HG03571 (cell line): ENCODE results near the gene POU2F3.

Source experiments
- ATAC-seq: cut with Tn5 transposase; IDR thresholded peaks from one replicate; pipeline ENCODE4 v1.9.1; 2021; ENCODE audit not compliant: unreplicated experiment

The POU2F3 gene

GRCh38 chr11:120281143-120281795 lies 41.3 kb downstream of the POU2F3 start:
- no peak for ATAC-seq

GRCh38 chr11:120283124-120283523 lies 43.2 kb downstream of the POU2F3 start:
- ATAC-seq, result no peak

GRCh38 chr11:120284272-120284671 lies 44.3 kb downstream of the POU2F3 start:
- ATAC-seq, result no peak

GRCh38 chr11:120285256-120285655 lies 45.3 kb downstream of the POU2F3 start:
- no peak for ATAC-seq

GRCh38 chr11:120288021-120288420 lies 48.1 kb downstream of the POU2F3 start:
- no peak for ATAC-seq

GRCh38 chr11:120289426-120289825 lies 49.5 kb downstream of the POU2F3 start:
- no peak for ATAC-seq

- ATAC-seq, result no peak
Measured at GRCh38 chr11:120290956-120291355, 51.0 kb downstream of the POU2F3 start.

- ATAC-seq, result no peak
Measured at GRCh38 chr11:120293038-120293800, 53.3 kb downstream of the POU2F3 start.

- ATAC-seq, result no peak
Measured at GRCh38 chr11:120294096-120294495, 54.2 kb downstream of the POU2F3 start.

- no peak for ATAC-seq
Measured at GRCh38 chr11:120295099-120295498, 55.2 kb downstream of the POU2F3 start.

- ATAC-seq, result no peak
Measured at GRCh38 chr11:120296554-120296953, 56.6 kb downstream of the POU2F3 start.

- ATAC-seq, result no peak
Measured at GRCh38 chr11:120298461-120298860, 58.5 kb downstream of the POU2F3 start.

GRCh38 chr11:120302001-120302805 lies 62.3 kb downstream of the POU2F3 start:
- no peak for ATAC-seq

GRCh38 chr11:120303004-120303637 lies 63.2 kb downstream of the POU2F3 start:
- no peak for ATAC-seq

- ATAC-seq, result no peak
Measured at GRCh38 chr11:120304526-120304925, 64.6 kb downstream of the POU2F3 start.

- no peak for ATAC-seq
Measured at GRCh38 chr11:120305286-120305685, 65.3 kb downstream of the POU2F3 start.

- no peak for ATAC-seq
Measured at GRCh38 chr11:120306519-120307242, 66.7 kb downstream of the POU2F3 start.

- ATAC-seq, result no peak
Measured at GRCh38 chr11:120307476-120307875, 67.5 kb downstream of the POU2F3 start.

- ATAC-seq, result no peak
Measured at GRCh38 chr11:120308081-120308480, 68.1 kb downstream of the POU2F3 start.

- ATAC-seq, result no peak
Measured at GRCh38 chr11:120310870-120311269, 70.9 kb downstream of the POU2F3 start.

- ATAC-seq, result no peak
Measured at GRCh38 chr11:120314861-120315260, 74.9 kb downstream of the POU2F3 start.
